ENCODE measurements around the gene LYL1. TPM values are rescaled to one million over a fixed set of nuclear protein-coding genes. Genes with fewer than 3 reads are reported as not detected.

Gene LYL1
- total and polyA plus RNA-seq, 11 donors, result 5.2 to 19.1 (median 8.3) TPM

- intact Hi-C loops (cut with DNase I), result loop anchor here in 9 of 10 donors (1.0 to 10.0 kb wide), 8 partner anchors 29 to 207 kb away; partner anchors contain the start of genes DNASE2 (in 1 of the 9) and KLF1 (in 1 of the 9)
- Histone ChIP-seq H3K4me3 (peak overlapping the region in 1 of 12 donors; percentile 16), H3K9me3 (no peaks in the 10 kb centered on the region), H3K4me1 (peaks cover 0 to 79% (median 60%) of the 10 kb centered on the region in 12 donors), H3K27me3 (no peaks in the 10 kb centered on the region), H3K36me3 (peaks cover 0 to 44% (median 25%) of the 10 kb centered on the region in 9 donors), H3K27ac (peak overlapping the region; percentile 61 to 94 (median 80))
- TF ChIP-seq POLR2A (IDR thresholded peaks at IDR 0.05), result no peak
- peak in 2 of 12 donors; percentile 9 to 25 for TF ChIP-seq CTCF (IDR thresholded peaks at IDR 0.05)
- WGBS, 4 donors, result 67 to 74% (median 68%) methylated on average over 25 of the region's 25 CpGs
- peak in 4 of 5 donors; percentile 64 to 74 (median 70) for DNase-seq
- peak; percentile 43 to 67 (median 55) for ATAC-seq
Observed at GRCh38 chr19:13091400-13092157, 11.1 kb downstream of the LYL1 start.

DNA sequence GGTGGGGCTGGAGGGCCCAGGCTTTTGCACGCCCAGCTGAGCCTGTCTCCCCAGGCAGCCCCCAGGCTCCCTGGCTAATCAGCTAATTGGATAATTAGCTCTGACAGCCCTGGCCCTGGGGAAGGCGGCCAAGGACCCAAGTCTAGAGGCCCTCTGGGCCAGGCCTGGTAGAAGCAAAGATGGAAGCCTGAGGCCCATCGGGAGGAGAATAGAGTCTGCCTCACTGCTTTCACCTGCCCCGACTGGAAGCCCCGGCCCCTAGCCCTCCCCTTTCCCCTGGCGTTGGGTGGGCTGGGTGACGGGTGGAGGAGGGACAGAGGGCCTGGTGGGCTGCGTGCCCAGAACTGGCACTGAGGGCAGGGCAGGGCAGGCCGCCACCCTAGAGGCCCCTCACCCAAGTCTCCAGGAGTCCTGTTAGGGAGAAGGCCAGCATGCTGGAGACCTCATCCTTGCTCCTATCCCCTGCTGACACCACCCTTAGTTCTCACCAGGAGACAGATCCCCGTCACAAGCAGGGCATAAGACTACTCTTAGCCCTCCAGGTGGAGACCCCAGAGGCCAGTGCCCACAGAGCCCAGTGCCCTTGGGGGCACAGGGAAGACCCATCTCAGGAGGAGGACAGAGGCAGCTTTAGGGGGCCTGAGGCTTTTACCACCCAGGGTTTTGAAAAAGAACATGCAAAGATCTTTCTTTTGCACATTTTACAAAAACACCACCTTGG, 12.0 kb downstream of the LYL1 start:
- H3K36me3 ChIP-seq, result peaks cover 0 to 45% (median 25%) of the 10 kb centered on the region in 9 donors
- H3K27ac ChIP-seq, result peak overlapping the region in 11 of 12 donors; percentile 51 to 93 (median 81)
- no peak overlapping the region for H3K4me3 ChIP-seq
- intact Hi-C loops (cut with DNase I), result loop anchor here in 5 of 10 donors (1.0 to 10.0 kb wide), 5 partner anchors 33 to 206 kb away; partner anchors contain the start of genes DNASE2 (in 1 of the 5) and KLF1 (in 1 of the 5)
- no peaks in the 10 kb centered on the region for H3K27me3 ChIP-seq
- DNase-seq (no peak), ATAC-seq (no peak)
- WGBS, 4 donors, result 62 to 83% (median 76%) methylated on average over 9 to 10 of the region's 10 CpGs
- TF ChIP-seq POLR2A (IDR thresholded peaks at IDR 0.05), result no peak
- TF ChIP-seq CTCF (IDR thresholded peaks at IDR 0.05), result no peak
- H3K9me3 ChIP-seq, result no peaks in the 10 kb centered on the region
- peaks cover 0 to 78% (median 58%) of the 10 kb centered on the region in 12 donors for H3K4me1 ChIP-seq

- DNase-seq (no peak), ATAC-seq (no peak)
- no peak overlapping the region for H3K4me3 ChIP-seq
- intact Hi-C loops (cut with DNase I), result loop anchor here in 6 of 10 donors (2.0 to 10.0 kb wide), 5 partner anchors 21 to 205 kb away; partner anchors contain the start of genes DNASE2 (in 1 of the 6) and KLF1 (in 1 of the 6)
- H3K36me3 ChIP-seq, result peaks cover 0 to 45% (median 19%) of the 10 kb centered on the region in 9 donors
- TF ChIP-seq POLR2A (IDR thresholded peaks at IDR 0.05), result no peak
- no peak for TF ChIP-seq CTCF (IDR thresholded peaks at IDR 0.05)
- peak overlapping the region; percentile 12 to 93 (median 80) for H3K27ac ChIP-seq
- WGBS, 4 donors, result 86 to 91% (median 88%) methylated on average over 12 of the region's 12 CpGs
- no peaks in the 10 kb centered on the region for H3K9me3 ChIP-seq
- peaks cover 0 to 78% (median 58%) of the 10 kb centered on the region in 12 donors for H3K4me1 ChIP-seq
- H3K27me3 ChIP-seq, result no peaks in the 10 kb centered on the region
Observed at GRCh38 chr19:13089857-13090507, 12.7 kb downstream of the LYL1 start.
